C4-2B (cell line): ENCODE data around the gene GPR137.

ENCODE experiments used
- H3K27ac ChIP-seq: fragments of 450-650 bp; 2 replicates; pipeline ENCODE4 v1.5.1; 2017
- CTCF ChIP-seq: fragments of 450-650 bp; conservative IDR thresholded peaks from 2 replicates; pipeline ENCODE4 v1.5.1; 2017; ENCODE audit warnings: mild to moderate bottlenecking
- ZFX ChIP-seq: fragments of 450-650 bp; IDR thresholded peaks from 2 replicates; pipeline ENCODE4 v1.6.1; 2017

Gene GPR137

GRCh38 chr11:64262271-64263002 is 23.2 kb upstream of the GPR137 start:
- H3K27ac ChIP-seq: no peak overlapping the region
- TF ChIP-seq CTCF: no peak
- TF ChIP-seq ZFX: no peak

- TF ChIP-seq CTCF: no peak
- TF ChIP-seq ZFX: no peak
- H3K27ac ChIP-seq: no peak overlapping the region
These were observed 22.4 kb upstream of the GPR137 start for GRCh38 chr11:64263021-64263946.

GRCh38 chr11:64263947-64264317 is 21.7 kb upstream of the GPR137 start:
- no peak overlapping the region for H3K27ac ChIP-seq
- no peak for TF ChIP-seq CTCF
- no peak for TF ChIP-seq ZFX

GRCh38 chr11:64264371-64264852 is 21.2 kb upstream of the GPR137 start:
- TF ChIP-seq CTCF: no peak
- TF ChIP-seq ZFX: no peak
- no peak overlapping the region for H3K27ac ChIP-seq

GRCh38 chr11:64265176-64266160 is 20.2 kb upstream of the GPR137 start:
- no peak for TF ChIP-seq ZFX
- TF ChIP-seq CTCF: no peak
- H3K27ac ChIP-seq: no peak overlapping the region

GRCh38 chr11:64266339-64266738 is 19.3 kb upstream of the GPR137 start:
- H3K27ac ChIP-seq: no peak overlapping the region
- TF ChIP-seq CTCF (no peak), ZFX (no peak)
